HG02759 (cell line): Measurements from ENCODE around the gene ZBTB38.
A peak's percentile ranks its signal among the peaks of the same experiment; 100 is the strongest.

ENCODE experiments used
- ATAC-seq: cut with Tn5 transposase; IDR thresholded peaks from one replicate; pipeline ENCODE4 v1.9.1; 2021; ENCODE audit warnings: mild to moderate bottlenecking, moderate library complexity; ENCODE audit not compliant: unreplicated experiment

ZBTB38 gene

GRCh38 chr3:141385406-141386125, 17.3 kb downstream of the ZBTB38 start:
- ATAC-seq, result peak; percentile 20

GRCh38 chr3:141386126-141386488, 17.8 kb downstream of the ZBTB38 start:
- ATAC-seq, result peak; percentile 15

- ATAC-seq, result peak; percentile 35
Observed at GRCh38 chr3:141386611-141387111, 18.4 kb downstream of the ZBTB38 start.

GRCh38 chr3:141387516-141387915, 19.2 kb downstream of the ZBTB38 start:
- ATAC-seq, result no peak

GRCh38 chr3:141388395-141388794, 20.1 kb downstream of the ZBTB38 start:
- no peak for ATAC-seq

- ATAC-seq, result no peak
Observed at GRCh38 chr3:141388823-141389621, 20.7 kb downstream of the ZBTB38 start.

- no peak for ATAC-seq
Observed at GRCh38 chr3:141389703-141390102, 21.4 kb downstream of the ZBTB38 start.

GRCh38 chr3:141390747-141391146, 22.4 kb downstream of the ZBTB38 start:
- ATAC-seq, result no peak

GRCh38 chr3:141391298-141391990, 23.1 kb downstream of the ZBTB38 start:
- peak; percentile 46 for ATAC-seq

- ATAC-seq, result no peak
Observed at GRCh38 chr3:141391991-141392316, 23.6 kb downstream of the ZBTB38 start.

GRCh38 chr3:141392416-141392815, 24.1 kb downstream of the ZBTB38 start:
- no peak for ATAC-seq

GRCh38 chr3:141392897-141393734, 24.8 kb downstream of the ZBTB38 start:
- no peak for ATAC-seq

- no peak for ATAC-seq
Observed at GRCh38 chr3:141393735-141394076, 25.4 kb downstream of the ZBTB38 start.

GRCh38 chr3:141394560-141394959, 26.3 kb downstream of the ZBTB38 start:
- ATAC-seq, result no peak

GRCh38 chr3:141395005-141395589, 26.8 kb downstream of the ZBTB38 start:
- ATAC-seq, result no peak

GRCh38 chr3:141397996-141398395, 29.7 kb downstream of the ZBTB38 start:
- no peak for ATAC-seq

GRCh38 chr3:141399200-141399599, 30.9 kb downstream of the ZBTB38 start:
- no peak for ATAC-seq

GRCh38 chr3:141400073-141400971, 32.0 kb downstream of the ZBTB38 start:
- ATAC-seq, result no peak

- no peak for ATAC-seq
Observed at GRCh38 chr3:141401095-141401494, 32.8 kb downstream of the ZBTB38 start.
